ENCODE data around the gene SNX33. TPM values are rescaled to one million over a fixed set of nuclear protein-coding genes. Genes with fewer than 3 reads are reported as not detected.

Gene SNX33
- total and polyA plus RNA-seq, 2 of the 13 experiments (the other 11 are each of a cell fraction or from before 2014, with no cell fraction given): 11.0 to 11.6 TPM

DNA sequence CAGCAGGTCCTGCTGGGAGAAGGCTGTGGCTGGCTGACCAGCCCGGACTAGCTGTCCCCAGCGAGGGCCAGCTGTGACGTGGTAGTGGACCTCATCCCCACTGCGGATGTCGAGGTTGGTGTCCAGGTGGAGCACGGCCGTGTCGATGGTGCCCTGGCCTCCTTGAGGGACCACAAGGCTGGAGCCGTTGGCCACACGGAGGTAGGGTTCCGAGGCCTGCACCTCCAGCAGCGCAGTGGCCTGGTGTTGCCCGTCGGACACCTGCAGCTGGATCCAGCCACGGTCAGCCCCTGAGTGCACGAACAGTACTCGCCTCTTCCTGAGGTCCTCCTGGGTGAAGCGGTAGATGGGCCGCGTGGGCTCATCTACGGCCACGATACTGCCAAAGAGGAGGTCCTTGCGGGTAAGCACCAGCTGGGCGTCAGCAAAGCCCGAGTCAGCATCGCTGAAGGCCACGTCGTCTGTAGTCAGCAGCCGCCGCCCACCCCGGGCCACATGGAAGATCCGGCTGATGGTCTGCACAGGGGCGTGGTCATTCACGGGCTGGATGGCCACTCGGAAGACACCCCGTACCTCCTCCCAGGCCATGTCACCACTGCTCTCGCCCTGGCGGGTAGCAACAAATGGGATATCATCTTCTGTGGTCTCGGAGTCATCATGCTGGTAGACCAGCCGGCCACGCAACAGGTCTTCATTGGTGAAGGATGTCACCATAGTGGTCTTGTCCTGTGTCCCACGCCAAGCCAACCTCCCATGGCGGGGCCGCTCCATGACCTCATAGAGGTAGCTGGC lies 40.0 kb downstream of the SNX33 start (continued):
- TF ChIP-seq, protein P1, sequence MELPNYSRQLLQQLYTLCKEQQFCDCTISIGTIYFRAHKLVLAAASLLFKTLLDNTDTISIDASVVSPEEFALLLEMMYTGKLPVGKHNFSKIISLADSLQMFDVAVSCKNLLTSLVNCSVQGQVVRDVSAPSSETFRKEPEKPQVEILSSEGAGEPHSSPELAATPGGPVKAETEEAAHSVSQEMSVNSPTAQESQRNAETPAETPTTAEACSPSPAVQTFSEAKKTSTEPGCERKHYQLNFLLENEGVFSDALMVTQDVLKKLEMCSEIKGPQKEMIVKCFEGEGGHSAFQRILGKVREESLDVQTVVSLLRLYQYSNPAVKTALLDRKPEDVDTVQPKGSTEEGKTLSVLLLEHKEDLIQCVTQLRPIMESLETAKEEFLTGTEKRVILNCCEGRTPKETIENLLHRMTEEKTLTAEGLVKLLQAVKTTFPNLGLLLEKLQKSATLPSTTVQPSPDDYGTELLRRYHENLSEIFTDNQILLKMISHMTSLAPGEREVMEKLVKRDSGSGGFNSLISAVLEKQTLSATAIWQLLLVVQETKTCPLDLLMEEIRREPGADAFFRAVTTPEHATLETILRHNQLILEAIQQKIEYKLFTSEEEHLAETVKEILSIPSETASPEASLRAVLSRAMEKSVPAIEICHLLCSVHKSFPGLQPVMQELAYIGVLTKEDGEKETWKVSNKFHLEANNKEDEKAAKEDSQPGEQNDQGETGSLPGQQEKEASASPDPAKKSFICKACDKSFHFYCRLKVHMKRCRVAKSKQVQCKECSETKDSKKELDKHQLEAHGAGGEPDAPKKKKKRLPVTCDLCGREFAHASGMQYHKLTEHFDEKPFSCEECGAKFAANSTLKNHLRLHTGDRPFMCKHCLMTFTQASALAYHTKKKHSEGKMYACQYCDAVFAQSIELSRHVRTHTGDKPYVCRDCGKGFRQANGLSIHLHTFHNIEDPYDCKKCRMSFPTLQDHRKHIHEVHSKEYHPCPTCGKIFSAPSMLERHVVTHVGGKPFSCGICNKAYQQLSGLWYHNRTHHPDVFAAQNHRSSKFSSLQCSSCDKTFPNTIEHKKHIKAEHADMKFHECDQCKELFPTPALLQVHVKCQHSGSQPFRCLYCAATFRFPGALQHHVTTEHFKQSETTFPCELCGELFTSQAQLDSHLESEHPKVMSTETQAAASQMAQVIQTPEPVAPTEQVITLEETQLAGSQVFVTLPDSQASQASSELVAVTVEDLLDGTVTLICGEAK (IDR thresholded peaks at IDR 0.05): no peak
- TF ChIP-seq, protein P1 (CRISPR knock-in tag; IDR thresholded peaks at IDR 0.05): no peak
- TF ChIP-seq NFE2L1 (CRISPR knock-in tag; IDR thresholded peaks at IDR 0.05; ENCODE audit: borderline replicate concordance): no peak
- TF ChIP-seq ZNF607 (CRISPR knock-in tag; IDR thresholded peaks at IDR 0.05; ENCODE audit: borderline replicate concordance): no peak
- TF ChIP-seq, protein P2, sequence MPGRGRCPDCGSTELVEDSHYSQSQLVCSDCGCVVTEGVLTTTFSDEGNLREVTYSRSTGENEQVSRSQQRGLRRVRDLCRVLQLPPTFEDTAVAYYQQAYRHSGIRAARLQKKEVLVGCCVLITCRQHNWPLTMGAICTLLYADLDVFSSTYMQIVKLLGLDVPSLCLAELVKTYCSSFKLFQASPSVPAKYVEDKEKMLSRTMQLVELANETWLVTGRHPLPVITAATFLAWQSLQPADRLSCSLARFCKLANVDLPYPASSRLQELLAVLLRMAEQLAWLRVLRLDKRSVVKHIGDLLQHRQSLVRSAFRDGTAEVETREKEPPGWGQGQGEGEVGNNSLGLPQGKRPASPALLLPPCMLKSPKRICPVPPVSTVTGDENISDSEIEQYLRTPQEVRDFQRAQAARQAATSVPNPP (CRISPR knock-in tag; IDR thresholded peaks at IDR 0.05): no peak
- no peak for TF ChIP-seq SOX6 (IDR thresholded peaks at IDR 0.05)
- no peak for TF ChIP-seq SOX6 (CRISPR knock-in tag; IDR thresholded peaks at IDR 0.05)
- TF ChIP-seq, protein P3, sequence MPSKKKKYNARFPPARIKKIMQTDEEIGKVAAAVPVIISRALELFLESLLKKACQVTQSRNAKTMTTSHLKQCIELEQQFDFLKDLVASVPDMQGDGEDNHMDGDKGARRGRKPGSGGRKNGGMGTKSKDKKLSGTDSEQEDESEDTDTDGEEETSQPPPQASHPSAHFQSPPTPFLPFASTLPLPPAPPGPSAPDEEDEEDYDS (CRISPR knock-in tag; IDR thresholded peaks at IDR 0.05): no peak
- TF ChIP-seq, protein P4, sequence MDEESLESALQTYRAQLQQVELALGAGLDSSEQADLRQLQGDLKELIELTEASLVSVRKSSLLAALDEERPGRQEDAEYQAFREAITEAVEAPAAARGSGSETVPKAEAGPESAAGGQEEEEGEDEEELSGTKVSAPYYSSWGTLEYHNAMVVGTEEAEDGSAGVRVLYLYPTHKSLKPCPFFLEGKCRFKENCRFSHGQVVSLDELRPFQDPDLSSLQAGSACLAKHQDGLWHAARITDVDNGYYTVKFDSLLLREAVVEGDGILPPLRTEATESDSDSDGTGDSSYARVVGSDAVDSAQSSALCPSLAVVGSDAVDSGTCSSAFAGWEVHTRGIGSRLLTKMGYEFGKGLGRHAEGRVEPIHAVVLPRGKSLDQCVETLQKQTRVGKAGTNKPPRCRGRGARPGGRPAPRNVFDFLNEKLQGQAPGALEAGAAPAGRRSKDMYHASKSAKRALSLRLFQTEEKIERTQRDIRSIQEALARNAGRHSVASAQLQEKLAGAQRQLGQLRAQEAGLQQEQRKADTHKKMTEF (CRISPR knock-in tag; IDR thresholded peaks at IDR 0.05): no peak
- no peak for TF ChIP-seq ZSCAN25 (CRISPR knock-in tag; IDR thresholded peaks at IDR 0.05)
- no peak for TF ChIP-seq ZNF367 (CRISPR knock-in tag; IDR thresholded peaks at IDR 0.05; ENCODE audit: borderline replicate concordance)
- TF ChIP-seq, protein P5, sequence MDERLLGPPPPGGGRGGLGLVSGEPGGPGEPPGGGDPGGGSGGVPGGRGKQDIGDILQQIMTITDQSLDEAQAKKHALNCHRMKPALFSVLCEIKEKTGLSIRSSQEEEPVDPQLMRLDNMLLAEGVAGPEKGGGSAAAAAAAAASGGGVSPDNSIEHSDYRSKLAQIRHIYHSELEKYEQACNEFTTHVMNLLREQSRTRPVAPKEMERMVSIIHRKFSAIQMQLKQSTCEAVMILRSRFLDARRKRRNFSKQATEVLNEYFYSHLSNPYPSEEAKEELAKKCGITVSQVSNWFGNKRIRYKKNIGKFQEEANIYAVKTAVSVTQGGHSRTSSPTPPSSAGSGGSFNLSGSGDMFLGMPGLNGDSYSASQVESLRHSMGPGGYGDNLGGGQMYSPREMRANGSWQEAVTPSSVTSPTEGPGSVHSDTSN (CRISPR knock-in tag; IDR thresholded peaks at IDR 0.05): no peak
- TF ChIP-seq ZNF225 (CRISPR knock-in tag; IDR thresholded peaks at IDR 0.05): no peak
- TF ChIP-seq ZNF713 (CRISPR knock-in tag; IDR thresholded peaks at IDR 0.05): no peak
- no peak for TF ChIP-seq RARG (CRISPR knock-in tag; IDR thresholded peaks at IDR 0.05; ENCODE audit: low read depth)
